Occipital lobe (tissue), 3 donors: ENCODE data around the gene DHX30. TPM values are rescaled to one million over a fixed set of nuclear protein-coding genes. Genes with fewer than 3 reads are reported as not detected.
"Not testable (repeated sequence)": the region's sequence is repeated elsewhere in the genome, so short reads cannot be mapped to it uniquely, and the experiment has no call there.

ENCODE experiments used
- DNase-seq: peaks from one replicate; lab custom pipeline; 2025; lab: John Stamatoyannopoulos, UW
- small RNA-seq: library from RNA; depleted of rRNA; stranded (forward); fragments of <200 nt; gene quantifications from one replicate; pipeline ENCODE3, GENCODE V24; 2014
- total RNA-seq: library from RNA; depleted of rRNA; stranded (reverse); fragments of >200 nt; gene quantifications from one replicate; pipeline ENCODE4 v1.2.3, GENCODE V29; 2014

DHX30 gene
- total RNA-seq, 1 donor from 2014 or later = 69.1 TPM

DNA sequence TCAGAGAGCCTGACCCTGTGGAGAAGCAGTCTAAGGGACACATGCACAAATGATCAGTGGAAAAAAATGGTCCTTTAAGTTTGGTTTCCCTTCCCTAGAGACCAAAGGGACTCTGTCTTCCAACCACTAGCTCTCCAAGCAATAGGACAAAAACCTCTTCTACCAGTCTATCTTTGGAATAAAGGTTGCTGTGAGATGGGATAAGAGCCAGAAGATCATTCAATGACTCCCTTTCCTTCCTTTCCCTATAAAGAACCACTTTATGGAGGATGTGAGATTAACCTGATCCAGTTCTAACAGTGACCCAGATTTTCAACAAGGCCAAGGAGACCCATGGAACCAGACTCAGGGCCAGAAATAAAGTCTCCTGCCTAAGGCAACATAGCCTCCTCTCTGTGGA lies 74.8 kb downstream of the DHX30 start:
- no peak for DNase-seq

DNA sequence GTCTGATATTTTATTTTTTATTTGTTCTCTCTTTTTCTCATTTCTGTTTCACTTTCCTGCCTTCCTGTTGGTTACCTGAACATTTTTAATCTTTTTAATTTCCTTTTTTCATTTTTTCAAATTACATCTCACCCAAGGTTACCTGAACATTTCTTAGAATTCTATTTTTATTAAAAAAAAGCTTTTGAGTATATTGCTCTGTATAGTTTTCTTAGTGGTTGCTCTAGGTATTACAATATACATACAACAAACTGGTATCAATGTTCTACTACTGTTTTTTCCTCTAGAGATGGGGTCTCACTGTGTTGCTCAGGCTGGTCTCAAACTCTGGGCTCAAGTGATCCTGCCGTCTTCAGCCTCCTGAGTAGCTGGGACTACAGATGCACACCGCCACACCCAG lies 79.4 kb downstream of the DHX30 start:
- no peak for DNase-seq

GRCh38 chr3:47884603-47885002 lies 81.7 kb downstream of the DHX30 start:
- no peak for DNase-seq

DNA sequence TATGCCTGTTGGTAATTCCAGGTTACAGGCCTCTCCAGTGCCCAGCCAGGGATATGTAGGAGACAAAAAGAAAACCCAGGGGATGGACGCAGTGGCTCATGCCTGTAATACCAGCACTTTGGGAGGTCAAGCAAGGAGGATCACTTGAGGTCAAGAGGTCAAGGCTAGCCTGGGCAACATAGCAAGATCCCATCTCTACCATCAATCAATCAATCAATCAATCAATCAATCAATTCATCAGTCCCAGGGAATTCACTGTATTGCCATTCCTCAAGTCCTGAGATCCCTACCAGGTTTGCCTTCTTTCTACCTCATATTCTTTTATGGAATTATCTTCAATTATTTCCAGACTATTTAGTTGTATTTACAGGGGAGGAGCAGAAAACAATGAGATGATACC lies 82.2 kb downstream of the DHX30 start:
- DNase-seq = no peak

DNA sequence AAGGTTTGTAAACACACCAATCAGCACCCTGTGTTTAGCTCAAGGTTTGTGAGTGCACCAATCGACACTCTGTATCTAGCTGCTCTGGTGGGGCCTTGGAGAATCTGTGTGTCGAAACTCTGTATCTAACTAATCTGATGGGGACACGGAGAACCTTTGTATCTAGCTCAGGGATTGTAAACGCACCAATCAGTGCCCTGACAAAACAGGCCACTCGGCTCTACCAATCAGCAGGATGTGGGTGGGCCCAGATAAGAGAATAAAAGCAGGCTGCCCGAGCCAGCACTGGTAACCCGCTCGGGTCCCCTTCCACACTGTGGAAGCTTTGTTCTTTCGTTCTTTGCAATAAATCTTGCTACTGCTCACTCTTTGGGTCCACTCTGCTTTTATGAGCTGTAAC lies 85.1 kb downstream of the DHX30 start:
- DNase-seq = not testable (repeated sequence)

DNA sequence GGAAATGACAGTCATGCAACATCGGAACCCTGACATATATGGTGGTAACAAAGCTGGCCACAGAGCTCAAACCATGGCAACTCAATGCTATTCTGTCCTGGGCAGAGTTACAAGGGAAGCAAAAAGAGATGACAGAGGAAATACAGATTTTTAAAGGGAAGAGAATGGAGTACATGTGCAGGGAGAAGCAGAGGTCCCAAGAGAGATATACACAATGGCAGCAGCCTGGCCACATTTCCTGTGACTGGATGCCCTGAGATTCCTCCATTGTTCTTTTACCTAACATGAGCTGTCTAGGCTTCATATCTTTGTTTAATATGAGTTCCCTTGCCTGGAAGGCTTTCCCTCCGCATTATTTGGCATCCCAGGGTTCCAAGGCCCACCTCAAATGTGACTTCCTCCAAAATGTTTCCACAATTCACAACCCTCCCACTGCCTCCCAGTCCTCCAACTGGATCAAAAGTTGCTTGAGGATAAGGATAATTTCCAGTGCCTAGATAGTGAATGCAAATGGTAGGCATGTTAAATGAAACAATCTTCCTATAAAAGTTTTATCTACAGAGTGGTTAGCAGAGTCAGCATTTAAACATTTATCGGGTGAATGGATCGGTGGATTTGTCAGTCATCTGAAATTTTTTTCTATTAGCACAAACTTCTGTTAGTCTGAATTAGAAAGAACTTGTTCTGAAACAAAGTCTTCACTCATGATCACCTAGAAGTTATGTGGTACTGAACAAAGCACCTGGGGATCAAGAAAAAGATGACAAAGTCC lies 86.2 kb downstream of the DHX30 start:
- DNase-seq = no peak

- no peak for DNase-seq
Observed at GRCh38 chr3:47890126-47890827, 87.3 kb downstream of the DHX30 start.

GRCh38 chr3:47890828-47891612 lies 88.1 kb downstream of the DHX30 start:
- DNase-seq = peak; percentile 47

GRCh38 chr3:47891613-47892005 lies 88.7 kb downstream of the DHX30 start:
- no peak for DNase-seq

GRCh38 chr3:47892286-47893040 lies 89.5 kb downstream of the DHX30 start:
- DNase-seq = peak; percentile 52

DNA sequence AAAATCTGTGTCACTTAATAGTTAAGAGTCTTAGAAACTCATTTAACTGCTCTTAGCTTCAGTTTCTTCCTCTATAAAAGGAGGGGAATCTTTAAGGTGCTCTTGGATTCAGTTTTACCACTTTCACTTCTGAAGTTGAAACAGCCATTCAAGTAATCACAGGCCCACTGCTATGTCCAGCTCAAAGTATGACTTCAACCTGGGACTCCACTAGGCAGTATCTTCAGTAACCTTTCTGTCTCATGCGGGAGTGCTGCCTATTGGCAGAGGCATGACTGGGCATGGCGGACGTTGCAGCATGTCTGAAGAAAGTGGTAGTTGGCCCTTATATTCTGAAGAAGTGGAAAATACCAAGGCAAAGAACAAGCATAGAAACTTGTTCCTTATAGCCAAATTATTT lies 92.3 kb downstream of the DHX30 start:
- DNase-seq = no peak

DNA sequence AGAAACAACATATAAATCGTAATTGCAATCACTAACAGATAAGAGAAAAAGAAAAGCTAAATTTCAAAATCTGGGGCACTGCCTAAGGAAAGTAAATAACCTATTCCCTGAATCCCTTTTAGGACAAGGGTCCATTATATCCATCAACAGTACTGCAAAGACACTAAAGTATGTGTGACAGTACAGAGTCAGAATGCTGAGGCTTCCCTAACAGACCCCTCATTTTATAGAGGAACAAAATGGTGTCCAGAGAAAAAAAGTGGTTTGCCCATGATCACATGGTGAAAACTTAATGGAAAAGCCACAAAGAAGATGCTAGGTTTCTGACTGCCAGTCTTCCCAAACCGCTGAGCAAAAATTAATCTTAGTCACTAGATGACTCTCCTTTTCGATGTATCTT lies 93.8 kb downstream of the DHX30 start:
- no peak for DNase-seq

DNA sequence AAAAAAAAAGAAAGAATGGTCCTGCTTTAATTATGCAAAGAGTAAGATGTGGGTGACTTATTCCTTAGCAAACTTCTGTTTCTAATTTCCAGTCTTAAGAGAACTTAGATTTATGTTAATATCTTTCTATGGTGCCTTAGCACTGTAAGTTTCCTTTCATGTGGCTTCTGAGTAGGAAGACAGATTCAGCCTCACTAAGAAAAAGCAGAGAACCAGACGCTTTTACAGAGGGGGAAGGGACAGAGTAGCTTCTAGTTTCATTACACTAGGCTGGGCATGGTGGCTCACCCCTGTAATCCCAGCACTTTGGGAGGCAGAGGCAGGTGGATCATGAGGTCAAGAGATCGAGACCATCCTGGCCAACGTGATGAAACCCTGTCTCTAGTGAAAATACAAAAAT lies 95.0 kb downstream of the DHX30 start:
- DNase-seq = no peak

DNA sequence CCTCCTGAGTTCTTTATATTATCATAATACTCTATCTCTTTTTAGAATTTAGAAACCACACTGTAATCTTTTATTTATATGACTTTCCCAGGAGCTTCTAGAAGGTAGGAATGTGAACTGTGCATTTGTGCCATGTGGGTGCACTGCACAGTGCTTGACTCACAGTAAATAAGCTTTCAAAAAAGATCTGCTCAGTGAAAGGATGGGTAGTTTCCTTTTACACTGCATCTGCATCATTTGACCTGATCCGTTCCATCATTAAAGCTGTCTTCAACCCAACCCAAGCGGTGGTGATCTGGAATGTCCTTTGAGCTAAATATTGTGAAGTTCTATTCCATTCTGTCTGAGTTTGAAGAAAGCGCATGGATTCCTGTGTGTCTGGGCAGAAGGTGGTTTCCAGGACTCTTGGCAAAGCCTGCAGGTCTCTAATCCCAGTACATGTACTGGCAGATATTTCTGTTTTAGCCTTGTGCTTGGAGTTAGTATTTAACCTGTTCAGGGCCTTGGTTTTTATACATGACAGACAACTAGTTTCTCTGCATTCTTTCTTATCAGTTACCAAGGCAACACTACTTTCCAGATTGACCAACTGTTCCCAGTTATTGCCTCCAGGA lies 96.7 kb downstream of the DHX30 start:
- DNase-seq = no peak

Small RNA genes within 50 kb of the gene (small RNA-seq; reads per million reads assigned to genes)
- gene MIR1226 = 0.15 reads per million
- not detected for gene RF02271

Other genes starting within 250 kb of the DHX30 start
- 131 TPM for gene CSPG5, start 224.3 kb upstream of the DHX30 start, total RNA-seq
- 104 TPM for gene SMARCC1, start 21.2 kb upstream of the DHX30 start, total RNA-seq
- 306 TPM for gene MAP4, start 213.3 kb downstream of the DHX30 start, total RNA-seq